ENCODE results near the gene POU2F3. TPM values are rescaled to one million over a fixed set of nuclear protein-coding genes. Genes with fewer than 3 reads are reported as not detected.

POU2F3 gene
- total and polyA plus RNA-seq, 2 of the 13 experiments (the other 11 are each of a cell fraction or from before 2014, with no cell fraction given), result not detected

- POLR2A ChIA-PET, result no interaction called here
- intact Hi-C loops (cut with micrococcal nuclease; ENCODE audit: unreplicated experiment), result no loop called here
- Histone ChIP-seq H3K9me3 (ENCODE audit: low read length) (no peaks in the 10 kb centered on the region), H2AFZ (ENCODE audit: low read length) (no peak overlapping the region), H3K79me2 (ENCODE audit: insufficient read depth, low read length) (no peaks in the 10 kb centered on the region), H3K4me3 (replicated peaks in 1 of 3; ENCODE audit: insufficient read depth in 1 of 3, low read depth in 2 of 3, low read length in 3 of 3) (no peak overlapping the region), H4K20me1 (ENCODE audit: insufficient read depth, low read length) (no peaks in the 10 kb centered on the region), H3K4me1 (ENCODE audit: insufficient read depth, low read length) (peaks cover 23% of the 10 kb centered on the region), H3K36me3 (replicated peaks in 1 of 2; ENCODE audit: control insufficient read depth in 1 of 2, insufficient read depth in 2 of 2, low read length in 2 of 2) (peaks cover 0 to 2% of the 10 kb centered on the region in 2 experiments; a peak in 2 of 5 replicates), H3K4me2 (ENCODE audit: low read depth, low read length) (no peak overlapping the region), H3K9ac (ENCODE audit: insufficient read depth, low read depth, low read length) (no peak overlapping the region), H3K27me3 (ENCODE audit: control insufficient read depth in 1 of 2, insufficient read depth in 2 of 2, low read length in 2 of 2) (peaks cover 0 to 4% of the 10 kb centered on the region in 2 experiments; a peak in 2 of 5 replicates), H3K27ac (ENCODE audit: extremely low read length, insufficient read depth, low read length) (no peak overlapping the region)
- TF ChIP-seq ZNF777 (CRISPR knock-in tag; IDR thresholded peaks at IDR 0.05), result no peak
- no peak for TF ChIP-seq ZNF484 (CRISPR knock-in tag; IDR thresholded peaks at IDR 0.05; ENCODE audit: borderline replicate concordance, low read depth)
- no peak for TF ChIP-seq ZBTB37 (CRISPR knock-in tag; IDR thresholded peaks at IDR 0.05)
- TF ChIP-seq ELF3 (CRISPR knock-in tag; IDR thresholded peaks at IDR 0.05), result no peak
- TF ChIP-seq ZBTB7A (CRISPR knock-in tag; IDR thresholded peaks at IDR 0.05), result no peak
- no peak for TF ChIP-seq HDAC1 (CRISPR knock-in tag; IDR thresholded peaks at IDR 0.05)
- no peak for TF ChIP-seq CAMTA2 (CRISPR knock-in tag; IDR thresholded peaks at IDR 0.05; ENCODE audit: borderline replicate concordance)
- TF ChIP-seq ZNF577 (CRISPR knock-in tag; IDR thresholded peaks at IDR 0.05; ENCODE audit: borderline replicate concordance, low read depth), result no peak
- TF ChIP-seq TEAD3 (CRISPR knock-in tag; optimal IDR thresholded peaks at IDR 0.05; ENCODE audit: borderline replicate concordance), result no peak
- ATAC-seq (no peak), FAIRE-seq (no peak), DNase-seq (ENCODE audit: low spot score) (no peak)
- BruUV-seq (replicated peaks), result no TSS peak
- CTCF ChIA-PET (ENCODE audit: low intra/inter-chr PET ratio, low total read pairs), result no interaction called here
- 94% methylated on average over 3 of the region's 3 CpGs for WGBS (ENCODE audit: low lambda C conversion rate)
- in situ Hi-C loops (cut with HindIII; ENCODE audit: extremely low pct_ligation_motif_present, low pct_unique_long_range_greater_than_20kb), result no loop called here
Observed at GRCh38 chr11:120329556-120329955, 89.6 kb downstream of the POU2F3 start.
